NB4 (cell line): ENCODE data around the gene CHKA.

Experiments
- DNase-seq: peaks from one replicate; pipeline ENCODE4 v3.0.0; 2010; ENCODE audit warnings: low read depth
- H3K4me3 ChIP-seq: one replicate; pipeline ENCODE4 v1.5.1; 2011; ENCODE audit warnings: mild to moderate bottlenecking, low read depth, low read length, moderate library complexity
- CTCF ChIP-seq: IDR thresholded peaks from one replicate; pipeline ENCODE4 v1.5.1; 2012; ENCODE audit warnings: low read depth, low read length
- MAX ChIP-seq: IDR thresholded peaks from 2 replicates; pipeline ENCODE4 v1.6.1; 2011; ENCODE audit warnings: low read depth, low read length
- MYC ChIP-seq: IDR thresholded peaks from 2 replicates; pipeline ENCODE4 v1.6.1; 2011; ENCODE audit warnings: low read depth, low read length
- POLR2A ChIP-seq: IDR thresholded peaks from 2 replicates; pipeline ENCODE4 v1.6.1; 2011; ENCODE audit warnings: mild to moderate bottlenecking; ENCODE audit not compliant: insufficient read length; ENCODE audit errors: extremely low read depth

CHKA gene

GRCh38 chr11:68142028-68142412 is 20.8 kb upstream of the CHKA start:
- TF ChIP-seq MAX (peak; percentile 69), CTCF (no peak), POLR2A (no peak)
- H3K4me3 ChIP-seq: no peak overlapping the region
- peak; percentile 94 for DNase-seq

- TF ChIP-seq POLR2A: no peak
- no peak for TF ChIP-seq CTCF
- TF ChIP-seq MAX: no peak
- TF ChIP-seq MYC: no peak
- no peak overlapping the region for H3K4me3 ChIP-seq
- no peak for DNase-seq
These were observed 20.2 kb upstream of the CHKA start for GRCh38 chr11:68141246-68142027.

- H3K4me3 ChIP-seq: no peak overlapping the region
- no peak for DNase-seq
- TF ChIP-seq POLR2A (no peak), CTCF (no peak), MAX (no peak), MYC (no peak)
These were observed 19.5 kb upstream of the CHKA start for GRCh38 chr11:68140496-68141245.

DNA sequence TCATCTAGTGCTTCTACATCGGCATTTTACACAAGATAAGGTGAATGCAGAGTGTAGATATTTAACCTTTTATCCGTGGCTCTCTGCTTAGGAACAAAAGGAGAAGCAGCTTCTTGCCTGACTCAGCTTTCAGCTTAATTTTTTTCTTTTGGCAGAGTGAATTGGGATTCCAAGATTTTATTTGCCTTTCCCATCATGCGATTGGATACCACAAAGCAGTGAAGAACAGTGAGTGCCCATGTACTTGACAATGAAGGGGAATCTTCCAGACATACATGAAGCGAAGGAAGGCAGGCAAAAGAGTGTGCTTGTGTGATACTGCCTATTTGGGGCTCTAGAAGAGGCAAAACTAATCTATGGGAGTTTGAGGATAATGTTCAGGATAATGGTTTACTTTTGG is 17.0 kb upstream of the CHKA start:
- TF ChIP-seq CTCF (no peak), MAX (no peak), MYC (no peak), POLR2A (no peak)
- no peak overlapping the region for H3K4me3 ChIP-seq
- no peak for DNase-seq

DNA sequence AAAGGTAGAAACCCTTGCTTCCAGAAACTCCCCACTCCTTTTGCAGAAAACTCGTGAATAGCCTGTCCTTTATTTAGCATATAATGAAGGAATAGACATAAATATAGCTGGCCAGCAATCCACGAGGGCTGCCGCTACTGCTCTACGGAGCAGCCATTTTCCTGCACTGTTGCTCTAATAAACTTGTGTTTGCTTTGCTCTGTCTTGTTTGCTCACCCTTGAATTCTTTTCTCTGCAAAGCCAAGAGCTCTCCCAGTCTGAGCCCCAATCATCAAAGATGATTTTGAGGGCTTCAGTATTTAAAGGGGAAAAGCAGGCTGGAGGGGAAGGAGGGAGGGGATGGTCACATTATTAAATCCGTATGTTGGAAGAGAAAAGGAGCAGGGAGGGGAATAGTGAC is 16.6 kb upstream of the CHKA start:
- TF ChIP-seq CTCF: no peak
- no peak for TF ChIP-seq POLR2A
- no peak for TF ChIP-seq MYC
- no peak for TF ChIP-seq MAX
- DNase-seq: no peak
- H3K4me3 ChIP-seq: no peak overlapping the region
